Thyroid gland (tissue), 4 donors: Measurements from ENCODE around the gene FNDC5. TPM values are rescaled to one million over a fixed set of nuclear protein-coding genes. Genes with fewer than 3 reads are reported as not detected.
A peak's percentile ranks its signal among the peaks of the same experiment; 100 is the strongest.

ENCODE experiments used
- DNase-seq, 2 donors: peaks; one replicate each; pipeline ENCODE4 v3.0.0-alpha.2; 2019
- H3K27ac ChIP-seq, 3 donors: fragments of 200-600 bp; sonication (generic); 1 replicate in 2 of 3; 2 replicates in 1 of 3; pipeline ENCODE4 v1.5.1; 2016 to 2019; ENCODE audit warnings: mild to moderate bottlenecking in 1 of 3, moderate library complexity in 1 of 3
- H3K27me3 ChIP-seq: fragments of 200-600 bp; sonication (generic); one replicate; pipeline ENCODE4 v1.5.1; 2019
- H3K36me3 ChIP-seq, 2 donors: fragments of 200-600 bp; sonication (generic); one replicate each; pipeline ENCODE4 v1.5.1; 2016 to 2019
- H3K4me1 ChIP-seq, 2 donors: fragments of 200-600 bp; sonication (generic); one replicate each; pipeline ENCODE4 v1.5.1; 2017 to 2019
- H3K4me3 ChIP-seq, 3 donors: fragments of 200-600 bp; sonication (generic); replicated peaks in 1 of 3; 1 replicate in 2 of 3; 2 replicates in 1 of 3; pipeline ENCODE4 v1.5.1; 2016; ENCODE audit warnings: mild to moderate bottlenecking in 1 of 3
- H3K9me3 ChIP-seq: fragments of 200-600 bp; sonication (generic); one replicate; pipeline ENCODE4 v1.5.1; 2017
- CTCF ChIP-seq, 6 experiments: fragments of 200-600 bp in 3 of 6; fragments of 450-650 bp in 3 of 6; sonication (generic) in 3 of 6; IDR thresholded peaks; one replicate each; pipeline ENCODE4 v1.5.1; 2016 to 2019; ENCODE audit warnings: antibody characterized with exemption in 6 of 6, mild to moderate bottlenecking in 2 of 6, inconsistent platforms in 1 of 6, moderate library complexity in 1 of 6
- POLR2A ChIP-seq, 2 donors: fragments of 450-650 bp; IDR thresholded peaks; one replicate each; pipeline ENCODE4 v1.6.1; 2017; ENCODE audit warnings: antibody characterized with exemption in 2 of 2, mild to moderate bottlenecking in 2 of 2, moderate library complexity in 1 of 2
- WGBS, 2 donors: methylation state at CpG; one replicate each; pipeline ENCODE4 v1.1.5; 2017; 5-methylcytosine and 5-hydroxymethylcytosine counted together
- intact Hi-C: fragments of 100-400 bp; cut with DNase I; formaldehyde crosslinking; loops from one replicate; pipeline ENCODE4 v1.15.1; 2023
- total RNA-seq, 4 donors: library from RNA; depleted of rRNA; stranded (reverse); fragments of >200 nt; gene quantifications; one replicate each; pipeline ENCODE4 v1.2.3, GENCODE V29; 2016

The FNDC5 gene
- total RNA-seq, 4 donors from 2014 or later: 0.27 to 4.0 (median 1.5) TPM

DNA sequence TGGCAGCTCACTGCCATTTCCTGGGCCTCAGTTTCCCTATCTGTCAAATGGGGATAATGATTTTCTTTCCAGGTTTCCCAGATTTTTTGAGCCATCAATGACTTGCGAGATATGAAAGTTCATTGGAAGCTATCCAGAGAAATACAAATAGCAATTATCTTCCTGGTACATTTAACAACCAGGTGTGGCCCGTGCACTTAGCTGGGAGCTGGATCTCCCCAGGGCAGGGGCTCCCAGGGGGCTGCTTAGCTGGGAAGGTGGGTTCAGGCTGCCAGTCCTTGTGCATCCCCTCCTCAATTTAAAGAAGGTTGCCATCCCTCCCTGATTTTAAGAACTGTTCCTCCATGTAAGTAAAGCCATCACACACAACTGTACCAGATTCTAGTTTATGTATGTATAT is 34.1 kb upstream of the FNDC5 start:
- Histone ChIP-seq H3K27me3 (no peaks in the 10 kb centered on the region), H3K9me3 (no peaks in the 10 kb centered on the region), H3K4me3 (no peak overlapping the region), H3K4me1 (peaks cover 13 to 17% of the 10 kb centered on the region in 2 donors), H3K27ac (no peak overlapping the region), H3K36me3 (no peaks in the 10 kb centered on the region)
- 82 to 88% methylated on average over 2 of the region's 2 CpGs for WGBS, 2 donors
- TF ChIP-seq CTCF (IDR thresholded peaks at IDR 0.05) (no peak), POLR2A (IDR thresholded peaks at IDR 0.05) (no peak)
- DNase-seq: no peak
- intact Hi-C loops: no loop called here

- intact Hi-C loops: no loop called here
- Histone ChIP-seq H3K9me3 (no peaks in the 10 kb centered on the region), H3K36me3 (no peaks in the 10 kb centered on the region), H3K27me3 (no peaks in the 10 kb centered on the region), H3K27ac (no peak overlapping the region), H3K4me3 (no peak overlapping the region), H3K4me1 (peaks cover 13 to 17% of the 10 kb centered on the region in 2 donors)
- WGBS, 2 donors: 60 to 64% methylated on average over 3 of the region's 3 CpGs
- no peak for DNase-seq
- TF ChIP-seq POLR2A (IDR thresholded peaks at IDR 0.05) (no peak), CTCF (IDR thresholded peaks at IDR 0.05) (no peak)
Observed at GRCh38 chr1:32903991-32904785, 33.5 kb upstream of the FNDC5 start.

DNA sequence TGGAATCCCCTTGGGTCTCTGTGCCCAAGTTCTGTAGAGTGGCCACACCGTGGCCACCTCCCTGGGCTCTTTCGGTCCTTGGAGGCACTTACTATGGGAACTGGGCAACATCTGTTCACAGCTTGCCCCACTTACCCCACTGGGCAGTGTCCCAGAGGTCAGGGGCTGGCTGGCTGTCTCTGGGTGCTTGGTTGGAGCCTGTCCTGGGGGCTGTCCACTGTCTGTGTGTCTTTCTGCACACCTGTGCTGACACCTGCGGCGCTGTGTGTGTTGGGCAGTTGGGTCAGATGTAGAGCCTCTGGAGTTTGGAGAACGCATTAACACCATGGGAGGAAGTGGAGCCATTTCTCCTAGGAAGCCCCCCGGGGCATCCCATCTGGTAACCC is 31.8 kb upstream of the FNDC5 start:
- 67 to 86% methylated on average over 2 to 5 of the region's 6 CpGs for WGBS, 2 donors
- DNase-seq: no peak
- intact Hi-C loops: no loop called here

GRCh38 chr1:32901823-32902534 is 31.3 kb upstream of the FNDC5 start:
- intact Hi-C loops: no loop called here
- TF ChIP-seq POLR2A (IDR thresholded peaks at IDR 0.05) (no peak), CTCF (IDR thresholded peaks at IDR 0.05) (no peak)
- Histone ChIP-seq H3K9me3 (no peaks in the 10 kb centered on the region), H3K27ac (no peak overlapping the region), H3K4me3 (peak overlapping the region; percentile 47 to 78 (median 71)), H3K4me1 (peaks cover 9 to 13% of the 10 kb centered on the region in 2 donors), H3K27me3 (no peaks in the 10 kb centered on the region), H3K36me3 (no peaks in the 10 kb centered on the region)
- no peak for DNase-seq
- WGBS, 2 donors: 55% methylated on average over 18 to 23 of the region's 24 CpGs

More for the DNA sequence above, 31.8 kb upstream of the FNDC5 start:
- Histone ChIP-seq H3K36me3 (no peaks in the 10 kb centered on the region), H3K27me3 (no peaks in the 10 kb centered on the region), H3K4me3 (no peak overlapping the region), H3K27ac (no peak overlapping the region), H3K9me3 (no peaks in the 10 kb centered on the region), H3K4me1 (peaks cover 13 to 15% of the 10 kb centered on the region in 2 donors)
- TF ChIP-seq POLR2A (IDR thresholded peaks at IDR 0.05): no peak
- TF ChIP-seq CTCF (IDR thresholded peaks at IDR 0.05): no peak
